ENCODE data around the gene BEST1.
"Not testable (repeated sequence)": the region's sequence is repeated elsewhere in the genome, so short reads cannot be mapped to it uniquely, and the experiment has no call there.

The BEST1 gene

DNA sequence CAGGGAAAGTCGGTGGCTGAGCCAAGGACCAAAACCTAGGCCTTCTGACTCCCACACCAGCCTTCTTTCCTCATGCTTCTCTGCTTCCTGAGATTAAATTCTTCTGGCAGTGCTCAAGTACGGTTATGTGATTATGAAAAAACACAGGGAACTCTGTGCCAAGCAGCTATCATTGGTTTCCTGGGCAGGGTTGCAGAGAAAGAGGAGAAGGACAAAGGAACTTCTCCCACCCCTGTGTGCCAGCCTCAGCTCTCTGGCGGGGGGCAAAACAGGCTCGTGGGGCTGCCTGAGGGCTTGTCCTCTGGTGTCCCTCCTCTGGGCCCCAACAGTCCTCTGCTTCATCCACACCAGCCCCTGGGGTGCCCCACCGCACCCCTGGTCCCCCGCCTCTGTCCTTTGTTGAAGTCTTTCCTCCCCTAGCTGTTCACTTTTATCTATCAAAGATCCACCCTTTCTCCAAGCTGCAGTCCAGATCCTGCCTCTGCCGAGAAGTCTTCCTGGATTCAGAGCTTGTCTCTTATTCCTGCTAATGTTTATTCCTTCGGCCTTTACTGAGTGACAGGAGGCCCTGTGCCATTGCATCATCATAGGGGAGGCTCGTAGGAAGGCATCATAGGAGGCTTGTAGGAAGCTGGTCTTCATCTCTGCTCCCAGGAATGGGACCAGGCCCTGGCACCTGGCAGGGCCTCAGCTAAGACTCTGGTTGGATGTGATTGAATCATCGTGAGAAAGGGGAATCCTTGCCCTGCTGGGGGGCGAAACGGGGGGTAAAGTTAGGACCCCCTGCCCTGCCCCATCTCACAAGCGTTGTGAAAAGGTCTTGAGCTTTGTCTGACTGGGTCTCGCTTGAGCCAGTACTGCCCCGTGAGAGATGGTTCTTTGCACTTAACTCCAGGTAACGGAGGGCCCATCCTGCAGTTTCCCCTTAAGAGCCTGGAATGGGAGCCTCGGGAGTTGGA lies 28.8 kb downstream of the BEST1 start:
- no peak for DNase-seq (ENCODE audit: low read depth)

DNA sequence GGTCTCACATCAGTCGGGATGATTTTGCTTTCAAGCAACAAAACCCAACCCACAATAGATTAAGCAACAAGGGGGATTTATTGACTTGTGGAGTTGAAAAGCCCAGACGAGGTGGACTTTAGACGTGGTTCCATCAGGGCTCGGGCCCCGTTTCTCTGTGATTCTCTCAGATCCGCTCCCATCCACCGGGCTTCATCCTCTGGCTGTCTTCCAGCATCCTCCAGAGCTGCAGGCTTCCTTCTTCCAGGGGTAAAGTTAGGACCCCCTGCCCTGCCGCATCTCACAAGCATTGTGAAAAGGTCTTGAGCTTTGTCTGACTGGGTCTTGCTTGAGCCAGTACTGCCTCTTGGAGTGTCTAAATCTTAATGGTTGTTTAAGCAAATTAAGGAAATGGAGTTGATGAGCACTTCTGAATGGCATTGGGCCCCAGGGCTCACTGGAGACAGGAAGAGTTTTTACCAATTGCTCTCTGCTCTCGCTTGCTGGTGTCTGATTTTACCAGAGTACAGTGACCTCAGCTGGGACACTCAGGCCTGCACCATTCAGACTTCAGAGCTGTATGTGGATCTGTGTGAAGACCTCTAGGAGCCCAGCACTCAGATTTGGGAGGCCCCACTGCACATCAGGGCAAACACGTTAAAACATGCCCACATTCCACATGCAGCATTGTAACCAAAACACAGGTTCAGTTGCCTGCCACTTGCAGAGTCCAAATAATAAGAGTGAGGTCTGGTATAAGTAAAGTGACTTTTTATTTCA lies 30.8 kb downstream of the BEST1 start:
- DNase-seq (ENCODE audit: low read depth) = no peak

DNA sequence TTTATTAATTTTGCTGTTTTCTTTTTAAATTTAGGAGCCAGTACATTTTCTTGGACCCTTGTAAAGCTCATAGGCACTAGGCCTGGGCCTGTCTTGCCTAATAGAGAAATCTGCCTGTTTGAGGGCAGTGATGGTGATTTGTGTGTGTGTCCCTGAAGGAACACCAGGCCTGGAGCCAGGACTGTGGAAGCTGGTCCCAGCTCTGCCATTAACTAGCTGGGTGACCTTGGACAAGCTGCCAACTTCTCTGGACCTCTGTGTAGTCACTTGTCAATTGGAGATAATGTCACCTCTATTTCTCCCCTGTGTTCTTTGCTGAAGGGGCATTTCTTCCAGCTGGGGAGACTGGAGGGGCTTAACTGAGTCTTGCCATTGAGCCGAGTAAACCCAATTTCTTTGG lies 33.3 kb downstream of the BEST1 start:
- DNase-seq (ENCODE audit: low read depth) = no peak

DNA sequence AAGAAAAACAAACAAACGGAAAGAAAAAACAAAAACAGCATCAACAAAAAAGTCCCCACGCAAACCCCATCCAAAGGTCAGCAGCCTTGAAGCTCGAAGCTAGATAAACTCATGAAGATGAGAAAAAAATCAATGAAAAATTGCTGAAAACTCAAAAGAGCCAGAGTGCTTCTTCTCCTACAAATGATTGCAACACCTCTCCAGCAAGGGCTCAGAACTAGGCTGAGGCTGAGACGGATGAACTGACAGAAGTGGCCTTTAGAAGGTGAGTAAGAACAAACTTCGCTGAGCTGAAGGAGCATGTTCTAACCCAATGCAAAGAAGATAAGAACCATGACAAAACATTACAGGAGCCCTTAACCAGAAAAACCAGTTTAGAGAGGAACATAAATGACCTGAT lies 35.7 kb downstream of the BEST1 start:
- no peak for DNase-seq (ENCODE audit: low read depth)

DNA sequence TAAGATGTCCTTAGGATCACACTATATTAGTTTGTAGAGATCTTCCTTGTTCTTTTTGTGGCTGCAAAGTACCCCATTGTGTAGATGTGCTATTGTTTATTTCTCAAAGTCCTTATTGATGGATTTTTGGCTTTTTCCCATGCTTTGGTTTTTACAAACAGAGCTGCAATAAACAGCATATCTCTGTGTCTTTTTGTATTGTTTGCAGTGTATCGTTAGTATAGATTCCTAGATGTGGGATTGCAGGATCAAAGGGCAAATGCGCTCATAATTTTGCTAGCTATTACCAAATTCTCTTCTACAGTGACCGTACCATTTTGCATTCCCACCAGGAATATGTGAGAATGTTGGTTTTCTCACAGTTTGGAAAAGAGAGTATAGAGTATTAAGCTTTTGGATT lies 44.8 kb downstream of the BEST1 start:
- DNase-seq (ENCODE audit: low read depth) = no peak

DNA sequence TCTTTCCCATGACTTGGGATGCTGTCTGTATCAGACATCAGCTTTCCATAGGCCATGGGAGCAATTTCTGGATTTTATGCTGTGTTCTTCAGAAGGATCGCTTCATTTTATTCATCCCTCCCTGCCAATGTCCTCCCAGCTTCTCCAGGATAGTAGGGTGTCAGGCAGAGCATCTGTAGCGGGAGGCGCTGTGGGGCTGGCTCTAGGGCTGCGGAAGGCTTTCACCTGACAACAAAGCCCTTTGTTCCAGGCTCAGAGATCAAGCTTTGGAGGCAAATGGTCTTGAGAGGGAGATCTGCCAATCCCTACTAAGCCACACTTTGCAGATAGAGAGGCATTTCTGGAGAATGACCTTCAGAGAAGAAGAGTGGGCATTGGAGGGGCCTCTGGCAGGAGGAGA lies 46.8 kb downstream of the BEST1 start:
- no peak for DNase-seq (ENCODE audit: low read depth)

DNA sequence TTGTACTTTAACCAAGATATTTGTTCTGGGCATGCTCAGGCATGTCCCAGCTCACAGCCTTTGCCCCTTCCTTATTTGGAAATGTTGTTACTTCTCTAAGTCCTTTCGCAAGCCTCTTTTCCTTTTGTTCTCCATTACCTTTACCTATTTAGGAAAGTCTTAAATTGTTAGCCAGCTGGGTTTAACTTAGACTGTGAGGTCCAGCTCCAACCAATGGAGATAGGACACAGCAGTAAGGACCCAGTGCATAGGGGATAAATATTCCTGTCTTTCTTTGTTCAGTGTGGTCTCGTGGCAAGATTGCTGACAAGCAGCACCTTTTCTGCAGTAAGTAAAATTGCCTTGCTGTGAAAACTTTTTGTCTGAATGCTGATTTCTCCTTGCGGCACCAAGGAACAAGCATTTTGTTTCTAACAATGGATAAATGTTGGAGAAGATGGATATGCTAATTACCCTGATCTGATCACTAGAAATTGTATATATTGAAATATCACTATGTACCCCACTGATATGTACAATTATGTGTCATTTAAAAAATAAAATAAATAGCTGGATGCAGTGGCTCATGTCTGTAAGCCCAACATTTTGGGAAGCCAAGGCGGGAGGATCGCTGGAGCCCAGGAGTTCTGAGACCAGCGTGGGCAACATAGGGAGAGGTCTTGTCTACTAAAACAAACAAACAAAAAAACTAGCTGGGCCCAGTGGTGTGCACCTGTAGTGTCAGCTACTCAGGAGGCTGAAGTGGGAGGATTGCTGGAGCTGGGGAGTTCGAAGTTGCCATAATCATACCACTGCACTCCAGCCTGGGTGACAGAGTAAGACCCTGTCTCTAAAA lies 49.2 kb downstream of the BEST1 start:
- no peak for DNase-seq (ENCODE audit: low read depth)

DNA sequence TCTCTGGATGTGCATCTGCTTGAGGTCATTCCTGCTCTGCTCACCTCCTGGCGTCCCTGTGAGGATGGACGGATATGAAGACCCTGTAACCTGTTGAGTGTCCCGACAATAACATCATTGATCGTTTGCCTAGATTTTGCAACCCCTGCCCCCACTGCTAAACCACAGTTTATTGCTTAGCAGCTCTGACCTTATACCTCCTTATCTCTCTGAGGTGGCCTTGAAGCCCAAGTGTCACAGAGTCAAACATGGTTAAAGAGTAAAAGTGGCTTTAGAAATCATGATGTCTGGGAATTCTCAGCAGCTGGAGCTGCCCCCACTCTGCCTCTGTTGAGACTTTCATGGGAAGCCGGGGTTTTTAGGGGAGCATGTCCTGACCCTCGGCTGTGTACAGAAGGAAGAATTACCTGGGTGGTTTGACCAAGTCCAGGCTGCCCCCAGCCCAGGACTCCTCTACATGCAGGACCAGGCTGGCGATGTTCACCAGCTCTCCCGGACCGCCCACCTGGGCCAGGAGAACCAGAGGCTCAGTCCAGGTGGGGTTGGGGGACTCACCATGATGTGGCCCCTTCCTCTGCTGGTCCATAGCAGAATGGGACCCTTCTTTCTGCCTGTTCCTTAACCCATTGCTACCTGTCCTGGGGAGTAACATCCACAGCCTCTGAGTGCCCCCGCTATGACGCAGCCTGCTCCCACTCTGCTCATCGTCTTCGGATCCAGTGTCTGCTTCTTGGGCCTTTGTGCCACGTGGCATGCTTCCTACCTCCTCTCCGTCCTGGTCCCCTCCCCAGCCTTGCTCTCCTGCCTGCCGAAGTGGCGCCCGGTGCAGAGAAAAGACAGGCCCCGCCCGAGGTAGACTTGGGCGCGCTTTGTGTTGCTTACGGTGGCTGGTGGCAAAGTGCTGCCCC lies 50.6 kb downstream of the BEST1 start:
- no peak for DNase-seq (ENCODE audit: low read depth)

DNA sequence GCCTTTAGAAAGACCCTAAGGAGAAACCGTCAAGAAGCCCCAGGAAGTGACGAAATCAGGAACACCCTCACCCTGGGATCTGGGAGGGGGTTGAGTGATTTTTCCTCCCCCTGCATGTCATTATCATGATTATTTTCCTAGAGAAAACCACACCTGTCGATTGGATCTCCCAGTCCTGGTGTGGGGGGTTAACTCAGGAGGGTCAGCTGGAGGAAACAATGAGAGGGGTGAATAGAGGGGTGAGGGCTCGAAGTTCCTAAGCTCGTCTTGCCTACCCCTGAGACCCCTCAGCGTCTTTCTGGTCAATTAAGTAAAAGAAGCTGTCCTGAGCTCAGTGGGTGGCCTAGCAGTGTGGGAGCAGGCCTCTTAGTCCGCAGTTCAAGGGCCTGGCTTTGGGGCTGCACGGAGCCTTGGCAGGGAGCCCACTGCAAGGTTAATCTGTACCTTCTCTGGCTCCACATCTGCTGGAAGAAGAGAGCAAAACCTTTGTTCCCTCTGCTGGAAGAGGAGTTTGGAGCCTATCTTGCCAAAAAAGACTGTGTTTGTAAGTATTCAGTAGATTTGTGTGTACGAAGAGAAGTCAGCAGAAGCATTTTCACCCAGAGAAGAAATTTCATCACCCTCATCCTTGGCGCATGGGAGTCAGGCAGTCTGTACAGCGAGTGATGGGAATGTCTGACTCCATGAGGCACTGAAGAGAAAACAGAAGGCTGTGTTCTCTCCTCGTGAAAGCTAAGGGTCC lies 51.5 kb downstream of the BEST1 start:
- DNase-seq (ENCODE audit: low read depth) = no peak

DNA sequence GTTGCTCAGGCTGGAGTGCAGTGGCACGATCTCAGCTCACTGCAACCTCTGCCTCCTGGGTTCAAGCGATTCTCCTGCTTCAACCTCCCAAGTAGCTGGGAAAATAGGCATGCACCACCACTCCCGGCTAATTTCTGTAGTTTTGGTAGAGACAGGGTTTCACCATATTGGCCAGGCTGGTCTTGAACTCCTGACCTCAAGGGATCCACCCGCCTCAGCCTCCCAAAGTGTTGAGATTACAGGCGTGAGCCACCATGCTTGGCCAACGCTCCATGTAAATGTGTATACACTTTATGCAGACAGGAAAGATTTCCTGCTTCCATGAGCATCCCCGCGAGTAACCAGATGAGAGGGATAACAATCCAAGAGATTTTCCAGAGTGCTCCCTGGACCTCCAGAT lies 52.1 kb downstream of the BEST1 start:
- not testable (repeated sequence) for DNase-seq (ENCODE audit: low read depth)

DNA sequence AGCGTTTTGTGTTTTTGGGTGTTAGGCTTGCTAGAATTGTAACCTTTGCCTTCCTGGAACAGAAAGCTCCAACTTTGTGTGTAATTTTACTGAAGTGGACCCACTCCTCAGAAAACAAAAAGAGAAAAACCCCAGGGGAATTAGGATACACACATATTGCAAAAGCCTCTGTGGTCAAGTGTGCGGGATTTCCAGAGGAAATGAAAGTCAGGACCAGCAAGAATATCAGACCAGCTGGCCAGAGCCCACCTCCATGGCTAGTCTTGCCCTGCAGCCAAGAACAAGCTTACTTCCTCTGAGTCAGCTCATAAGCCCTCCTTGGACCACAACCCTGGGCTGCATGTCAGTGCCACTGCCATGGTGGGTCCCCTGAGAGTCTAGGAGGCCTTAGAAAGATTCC lies 54.3 kb downstream of the BEST1 start:
- no peak for DNase-seq (ENCODE audit: low read depth)

DNA sequence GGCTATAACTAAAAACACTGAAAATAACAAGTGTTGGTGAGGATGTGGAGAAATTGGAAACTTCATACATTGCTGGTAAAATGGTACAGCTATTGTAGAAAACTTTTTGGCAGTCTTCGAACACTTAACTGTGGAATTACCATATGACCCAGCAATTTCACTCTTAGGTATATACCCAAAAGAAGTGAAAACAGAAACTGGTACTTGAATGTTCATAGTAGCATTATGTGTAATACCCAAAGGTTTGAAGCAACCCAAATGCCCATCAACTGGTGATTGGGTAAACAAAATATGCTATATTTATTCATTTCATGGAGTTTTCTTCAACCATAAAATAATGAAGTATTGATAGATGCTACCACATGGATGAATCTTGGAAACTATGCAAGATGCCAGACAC lies 58.0 kb downstream of the BEST1 start:
- no peak for DNase-seq (ENCODE audit: low read depth)

DNA sequence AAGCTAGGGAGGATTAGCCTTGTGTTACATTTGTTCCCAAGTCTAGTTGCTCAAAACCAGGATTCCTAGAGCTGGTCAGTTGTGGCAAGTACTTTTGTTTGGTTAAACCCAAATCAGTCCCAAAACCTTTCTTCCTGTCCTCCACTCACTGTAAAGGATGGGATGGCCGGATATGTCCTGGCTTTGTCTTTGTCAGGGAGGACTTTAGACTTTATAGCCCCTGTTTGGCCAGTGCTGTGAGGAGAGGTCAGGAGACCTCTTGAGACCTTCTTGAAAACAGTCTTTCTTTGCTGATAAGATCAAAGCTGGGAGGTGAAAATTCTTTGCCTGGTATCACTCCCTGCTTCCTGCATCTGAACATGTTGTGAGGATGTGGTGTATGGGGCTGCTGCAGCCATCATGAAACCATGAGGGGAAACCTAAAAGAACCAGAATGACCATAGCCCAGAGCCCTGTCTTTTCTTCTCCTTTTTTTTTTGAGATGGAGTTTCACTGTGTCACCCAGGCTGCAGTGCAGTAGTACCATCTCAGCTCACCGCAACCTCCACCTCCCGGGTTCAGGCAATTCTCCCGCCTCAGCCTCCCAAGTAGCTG lies 60.9 kb downstream of the BEST1 start:
- DNase-seq (ENCODE audit: low read depth) = no peak

DNA sequence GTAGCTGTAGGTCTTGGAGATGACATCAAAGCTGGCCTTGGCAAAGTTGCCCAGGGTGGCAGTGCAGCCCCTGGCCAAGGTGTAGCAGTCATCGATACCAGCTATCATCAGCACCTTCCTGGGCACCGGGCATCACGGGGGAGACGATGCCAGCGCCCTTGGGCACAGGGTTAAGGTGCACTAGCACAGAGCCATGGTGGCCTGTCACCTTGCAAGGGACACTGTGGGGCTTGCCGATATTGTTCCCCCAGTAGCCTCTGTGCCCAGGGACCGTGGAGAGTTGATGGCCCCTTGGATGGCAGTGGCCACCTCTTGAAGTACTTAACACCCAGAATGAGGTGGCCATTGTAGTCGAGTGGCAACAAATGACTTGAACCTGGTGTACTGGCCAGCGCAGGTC lies 61.7 kb downstream of the BEST1 start:
- no peak for DNase-seq (ENCODE audit: low read depth)

DNA sequence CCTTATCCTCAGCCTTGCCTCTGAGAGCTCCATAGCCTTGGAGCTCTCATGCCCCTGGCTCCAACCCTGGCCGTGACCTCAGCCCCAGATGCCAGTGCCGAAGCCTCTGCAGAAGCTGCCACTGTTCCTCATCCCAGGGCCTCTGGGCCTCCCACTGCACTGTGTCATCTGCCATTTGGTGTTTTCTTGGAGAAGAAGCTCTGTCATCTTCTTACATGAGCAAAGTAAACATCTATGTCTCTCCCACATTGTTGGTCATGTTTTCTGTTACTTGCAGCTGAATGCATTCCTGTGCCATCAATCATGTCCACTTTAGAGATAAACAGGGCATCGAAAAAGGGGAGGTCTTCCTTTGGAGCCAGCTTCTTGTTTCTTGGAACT lies 62.3 kb downstream of the BEST1 start:
- no peak for DNase-seq (ENCODE audit: low read depth)

DNA sequence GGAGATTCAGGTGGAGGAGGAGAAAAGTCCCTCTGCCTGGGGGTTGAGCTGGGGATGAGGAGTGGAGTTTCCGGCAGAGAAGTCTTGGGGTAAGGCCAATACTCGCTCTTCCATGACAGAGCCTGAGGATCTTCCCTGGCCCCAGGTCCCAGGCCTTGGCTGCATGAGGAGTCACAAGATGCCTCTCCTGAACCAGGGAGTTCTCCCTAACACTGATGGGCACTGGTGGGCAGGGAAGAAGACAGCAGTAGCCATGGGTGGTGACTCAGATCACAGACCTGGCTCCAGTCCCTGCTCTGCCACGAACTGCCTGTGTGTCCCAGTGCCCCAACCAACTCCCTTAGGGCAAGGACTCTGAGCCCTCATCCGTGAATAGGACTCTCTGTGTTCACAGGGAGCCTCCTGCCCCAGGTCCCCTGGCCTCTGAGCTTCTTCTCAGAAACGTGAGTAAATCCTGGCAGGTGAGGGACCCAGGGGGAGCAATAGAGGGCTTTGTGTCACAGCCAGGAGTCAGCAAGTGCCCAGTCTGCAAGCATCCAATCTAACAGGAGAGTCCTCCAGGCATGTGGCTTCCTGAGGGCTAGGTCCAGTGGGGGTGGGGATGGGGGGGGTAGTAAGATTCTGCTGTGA lies 62.8 kb downstream of the BEST1 start:
- DNase-seq (ENCODE audit: low read depth) = no peak
